Measurements from ENCODE around the gene NKAPL.

Gene NKAPL

GRCh38 chr6:28258877-28259777 lies at the start of gene NKAPL:
TSS of gene NKAPL (plus strand) at chr6:28259297. CDS start at chr6:28259372, 75 bp downstream.
- DNase-seq, result no peak

GRCh38 chr6:28209753-28210535 lies 49.2 kb upstream of the NKAPL start:
- no peak for DNase-seq

- no peak for DNase-seq
These were observed 47.1 kb upstream of the NKAPL start for GRCh38 chr6:28211840-28212509.

- DNase-seq, result peak; percentile 22
These were observed 46.4 kb upstream of the NKAPL start for GRCh38 chr6:28212510-28213212.

GRCh38 chr6:28213213-28213523 lies 45.9 kb upstream of the NKAPL start:
- DNase-seq, result no peak

GRCh38 chr6:28215425-28215824 lies 43.7 kb upstream of the NKAPL start:
- DNase-seq, result no peak

- DNase-seq, result no peak
These were observed 41.2 kb upstream of the NKAPL start for GRCh38 chr6:28217890-28218289.

GRCh38 chr6:28218312-28219248 lies 40.5 kb upstream of the NKAPL start:
- peak; percentile 35 for DNase-seq

GRCh38 chr6:28220257-28221133 lies 38.6 kb upstream of the NKAPL start:
- DNase-seq, result no peak

- no peak for DNase-seq
These were observed 34.7 kb upstream of the NKAPL start for GRCh38 chr6:28224131-28225055.

- peak; percentile 71 for DNase-seq
These were observed 33.9 kb upstream of the NKAPL start, which contains the start of gene ZSCAN9 for GRCh38 chr6:28225056-28225834. TSS of gene ZSCAN9 (plus strand) at chr6:28225275. CDS start at chr6:28227085, 1,810 bp downstream.

- no peak for DNase-seq
These were observed 32.6 kb upstream of the NKAPL start for GRCh38 chr6:28226460-28226859.

GRCh38 chr6:28232785-28233184 lies 26.3 kb upstream of the NKAPL start:
- DNase-seq, result no peak

GRCh38 chr6:28235912-28236452 lies 23.1 kb upstream of the NKAPL start:
- no peak for DNase-seq

GRCh38 chr6:28239636-28240035 lies 19.5 kb upstream of the NKAPL start:
- DNase-seq, result no peak

- no peak for DNase-seq
These were observed 18.6 kb upstream of the NKAPL start for GRCh38 chr6:28240471-28240870.

- DNase-seq, result no peak
These were observed 15.2 kb upstream of the NKAPL start for GRCh38 chr6:28243946-28244345.

All from NCI-H510A treated with DMSO at 0.1 percent for 48 hours (cell line).